CD4-positive, alpha-beta T cell treated with Interleukin-12 subunit alpha and Interleukin-12 subunit beta, for 1 hour (primary cell): ENCODE data around the gene PTTG1IP.

Experiments used
- DNase-seq: peaks from one replicate; pipeline ENCODE4 v3.0.0-alpha.2; 2020

Gene PTTG1IP

DNA sequence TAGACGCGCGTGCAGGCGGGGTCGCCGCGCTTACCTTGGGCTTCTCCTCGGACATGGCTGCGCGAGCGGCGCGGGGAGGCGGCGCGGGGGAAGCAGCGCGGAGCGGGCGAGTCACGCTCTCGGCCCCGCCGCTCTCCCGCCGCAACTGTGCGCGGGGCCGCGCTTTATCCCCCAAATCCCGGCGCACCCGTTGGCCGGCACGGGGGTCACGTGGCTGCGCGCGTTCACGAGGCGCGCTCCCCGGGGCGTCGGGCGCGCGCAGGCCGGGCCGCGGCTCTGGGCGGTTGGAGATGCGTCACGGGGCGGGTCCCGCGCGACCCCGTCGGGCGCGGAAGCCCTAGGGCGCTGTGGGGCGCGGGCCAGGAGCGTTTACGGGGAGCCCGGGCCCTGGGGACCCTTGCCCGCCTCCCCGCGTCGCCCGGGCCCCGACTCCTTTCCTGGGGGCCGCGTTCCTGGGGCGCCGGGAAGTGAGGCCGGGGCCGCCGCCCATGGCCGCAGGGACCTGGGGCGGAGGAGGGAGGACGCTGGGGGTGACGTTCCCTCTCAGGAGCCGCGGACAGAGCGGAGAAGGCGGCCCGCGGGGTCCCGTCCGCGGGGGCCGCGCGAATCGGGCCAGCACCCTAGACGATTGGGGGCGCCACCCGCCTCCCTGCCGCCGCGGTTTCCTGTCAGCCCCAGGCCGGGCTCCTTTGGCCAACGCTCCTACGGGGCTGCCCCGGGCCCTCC lies 55.4 kb downstream of the PTTG1IP start, which contains the start of gene SUMO3:
SUMO3 (minus strand) TSS at position 149 of the 726 bp plus-strand sequence; CDS start at position 55, 94 bp downstream.
- peak; percentile 92 for DNase-seq

DNA sequence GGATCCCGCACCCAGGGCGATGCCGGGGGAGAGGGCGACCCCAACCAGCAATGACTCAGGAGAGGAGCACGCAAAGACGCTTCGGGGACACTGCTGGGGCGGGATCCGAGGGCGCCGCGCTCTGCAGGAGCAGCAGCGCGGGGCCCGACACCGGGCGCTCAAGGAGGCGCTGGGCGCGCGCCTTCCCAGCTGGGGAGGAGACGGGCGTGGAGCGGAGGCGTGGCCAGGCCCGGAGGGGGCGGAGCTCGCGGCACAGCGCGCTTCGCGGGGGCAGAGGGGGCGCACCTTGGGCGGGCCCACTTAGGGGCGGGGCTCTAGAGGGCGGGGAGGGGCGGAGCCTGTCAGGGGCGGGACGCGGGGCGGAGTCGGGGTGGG lies 56.0 kb downstream of the PTTG1IP start:
- DNase-seq, result peak; percentile 94

DNA sequence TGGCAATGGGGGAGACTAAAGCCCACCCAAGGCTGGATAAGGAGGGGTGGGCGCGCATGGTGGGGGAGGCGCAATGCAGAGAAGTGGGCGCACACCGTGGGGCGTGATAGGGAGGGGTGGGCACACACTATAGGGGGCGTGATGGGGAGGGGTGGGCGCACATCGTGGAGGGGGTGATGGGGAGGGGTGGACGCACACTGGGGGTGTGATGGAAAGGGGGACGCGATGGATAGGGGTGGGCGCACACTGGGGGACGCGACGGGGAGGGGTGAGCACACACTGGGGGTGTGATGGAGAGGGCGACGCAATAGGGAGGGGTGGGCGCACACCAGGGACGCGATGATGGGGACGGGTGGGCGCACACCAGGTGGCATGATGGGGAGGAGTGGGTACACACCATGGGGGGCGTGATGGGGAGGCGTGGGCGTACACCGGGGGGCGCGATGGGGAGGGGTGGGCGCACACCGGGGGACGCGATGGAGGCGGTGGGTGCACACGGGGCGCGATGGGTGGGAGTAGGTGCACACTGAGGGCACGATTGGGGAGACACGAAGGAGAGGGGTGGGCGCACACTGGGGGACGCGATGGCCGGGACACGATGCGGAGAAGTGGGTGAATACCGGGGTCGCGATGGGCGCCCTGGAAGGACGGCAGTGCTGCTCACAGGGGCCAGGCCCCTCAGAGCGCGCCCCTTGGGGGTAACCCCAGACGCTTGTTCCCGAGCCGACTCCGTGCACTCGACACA lies 56.6 kb downstream of the PTTG1IP start:
- DNase-seq, result no peak

DNA sequence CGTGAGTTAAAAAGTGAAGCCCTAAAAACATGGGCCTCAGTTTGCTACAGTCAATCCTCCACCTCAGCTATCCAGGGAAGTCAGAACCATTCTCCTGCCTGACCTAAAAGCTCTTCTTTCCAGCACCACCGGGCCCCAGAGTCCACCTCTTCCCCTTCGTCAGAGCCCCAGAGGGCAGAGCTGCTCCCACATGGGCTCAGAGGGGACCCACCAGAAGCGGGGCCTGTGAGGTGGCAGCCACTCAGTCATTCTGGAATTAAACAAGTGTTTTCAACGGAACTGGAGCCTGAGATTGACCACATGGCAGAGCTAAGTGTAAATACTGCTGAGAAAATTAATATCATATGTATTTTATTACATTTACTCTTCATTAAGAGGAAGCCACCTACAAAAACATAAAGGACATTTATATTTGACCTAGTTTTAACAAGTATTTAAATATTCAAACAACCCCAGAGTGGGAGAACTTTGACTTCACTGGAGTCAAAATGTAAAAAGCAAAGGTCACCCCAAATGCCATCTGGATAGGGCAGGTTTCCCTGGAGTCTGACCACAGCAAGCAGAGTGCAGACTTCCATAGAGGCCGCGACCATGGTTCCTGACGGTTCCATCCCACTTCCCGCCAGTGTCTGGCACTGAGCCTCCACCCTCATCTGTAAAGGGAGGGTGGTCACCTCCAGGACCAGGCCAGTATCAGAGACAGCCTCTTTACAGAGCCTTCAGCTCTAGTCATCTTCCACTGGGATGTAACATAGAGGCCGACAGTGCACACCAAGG lies 57.5 kb downstream of the PTTG1IP start:
- DNase-seq, result no peak

DNA sequence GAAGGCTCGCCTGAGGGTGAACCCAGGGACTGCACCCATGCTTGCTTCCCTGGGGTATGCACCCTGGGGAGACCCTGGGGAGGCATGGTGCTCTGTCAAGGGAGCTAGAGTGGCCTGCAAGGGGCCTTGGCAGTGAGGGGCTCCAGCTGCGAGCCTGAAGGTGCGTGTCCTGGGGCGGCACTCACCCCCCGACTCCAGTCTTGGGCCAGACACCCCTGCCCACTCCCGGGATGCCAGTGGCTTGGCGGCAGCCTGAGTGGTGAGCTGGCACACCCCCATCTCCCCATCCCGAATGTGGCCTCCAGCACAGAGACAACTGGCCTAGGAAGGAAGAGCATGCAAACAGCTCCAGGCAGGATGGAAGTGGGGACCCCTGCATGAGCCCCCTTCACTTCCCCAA lies 58.3 kb downstream of the PTTG1IP start:
- DNase-seq, result no peak

DNA sequence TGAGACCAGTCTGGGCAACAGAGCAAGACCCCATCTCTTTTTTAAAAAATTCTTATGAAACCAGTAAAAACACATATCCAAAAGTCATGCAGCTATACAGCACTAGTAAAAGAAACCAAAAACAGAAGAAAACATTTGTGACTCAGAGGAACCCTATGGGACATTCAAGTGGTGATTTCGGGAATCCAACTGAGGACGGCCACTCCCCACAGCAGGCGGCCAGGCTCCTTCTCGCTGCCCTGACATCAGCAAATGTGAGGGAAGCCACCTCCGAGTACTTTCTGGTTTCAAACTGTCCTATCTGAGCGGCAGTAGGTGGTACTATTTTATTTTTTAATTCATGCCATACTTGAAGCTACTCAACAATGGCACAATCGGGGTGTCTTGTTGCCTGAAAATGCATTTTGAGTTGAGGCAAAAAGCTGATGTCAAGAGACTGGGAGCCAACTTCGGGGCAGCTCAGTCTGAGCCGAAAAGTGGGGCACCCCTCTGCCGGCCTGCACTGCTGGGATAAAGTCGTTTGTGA lies 58.9 kb downstream of the PTTG1IP start:
- no peak for DNase-seq

DNA sequence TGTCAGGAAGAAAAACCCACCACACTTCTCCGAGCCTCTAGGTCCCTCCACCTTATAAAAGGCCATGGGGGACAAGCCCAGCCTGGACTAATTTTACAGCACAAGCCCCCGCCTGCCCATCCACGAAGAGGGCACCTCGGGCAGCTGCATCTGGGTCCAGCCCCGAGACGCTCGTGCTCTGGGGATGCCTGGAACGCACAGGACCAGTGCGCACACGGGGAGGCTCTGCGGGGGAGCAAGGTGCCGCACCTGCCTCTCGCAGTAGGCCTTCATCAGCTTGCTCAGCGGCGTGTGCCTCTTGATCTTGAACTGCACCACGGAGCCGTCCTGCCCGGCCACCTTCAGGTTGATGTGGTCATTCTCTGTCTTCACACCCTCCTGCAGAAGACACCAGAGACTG lies 59.8 kb downstream of the PTTG1IP start:
- no peak for DNase-seq

DNA sequence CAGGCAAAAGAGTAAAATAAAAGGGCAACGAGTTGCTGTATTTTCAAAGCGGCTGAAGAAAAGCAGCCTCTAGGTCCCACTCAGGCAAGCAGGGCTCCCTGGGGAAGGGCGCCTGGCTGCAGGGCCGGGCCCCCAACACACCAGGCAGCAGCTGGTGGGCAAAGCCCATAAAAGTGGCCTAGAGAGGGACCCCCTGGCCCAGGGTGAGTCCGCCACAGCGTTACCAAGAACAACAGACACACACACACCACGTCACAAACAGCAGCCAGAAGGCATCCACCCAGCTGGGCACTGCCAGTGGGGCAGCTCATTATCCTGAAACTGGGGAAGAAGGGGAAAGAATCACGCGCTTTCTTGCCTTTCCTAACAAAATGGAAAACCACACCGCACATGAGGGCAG lies 60.3 kb downstream of the PTTG1IP start:
- no peak for DNase-seq

DNA sequence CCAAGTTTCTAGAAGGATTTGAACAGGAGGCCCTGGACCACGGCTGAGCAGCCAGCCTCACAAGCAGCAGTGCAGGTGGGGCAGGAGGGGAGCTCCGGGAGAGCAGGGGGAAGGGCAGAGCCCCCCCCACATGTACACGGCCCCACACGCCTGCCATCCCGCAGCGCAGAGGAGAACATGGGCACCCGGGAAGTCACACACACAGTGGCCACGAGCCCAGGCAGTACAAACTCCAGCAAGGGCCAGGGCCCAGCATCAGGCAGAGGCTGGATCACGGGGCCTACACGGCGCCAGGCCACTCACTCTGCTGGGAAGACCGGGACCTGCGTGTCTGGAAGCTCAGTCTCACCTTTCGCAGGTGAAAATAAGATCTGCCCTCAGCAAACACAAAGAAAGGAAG lies 60.9 kb downstream of the PTTG1IP start:
- no peak for DNase-seq

DNA sequence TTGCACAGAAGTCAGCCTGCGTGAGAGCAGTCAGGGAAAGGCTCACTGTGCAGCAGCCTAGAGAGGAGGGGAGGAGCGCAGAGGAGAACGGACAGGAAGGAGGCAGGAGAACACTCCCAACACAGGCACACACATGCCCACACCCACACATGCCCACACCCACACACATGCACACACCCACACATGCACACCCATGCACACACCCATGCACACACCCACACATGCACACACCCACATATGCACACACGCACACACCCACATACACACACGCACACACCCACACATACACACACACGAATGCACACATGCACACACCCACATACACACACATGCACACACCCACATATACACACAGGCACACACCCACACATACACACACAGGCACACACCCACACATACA lies 62.7 kb downstream of the PTTG1IP start:
- no peak for DNase-seq

DNA sequence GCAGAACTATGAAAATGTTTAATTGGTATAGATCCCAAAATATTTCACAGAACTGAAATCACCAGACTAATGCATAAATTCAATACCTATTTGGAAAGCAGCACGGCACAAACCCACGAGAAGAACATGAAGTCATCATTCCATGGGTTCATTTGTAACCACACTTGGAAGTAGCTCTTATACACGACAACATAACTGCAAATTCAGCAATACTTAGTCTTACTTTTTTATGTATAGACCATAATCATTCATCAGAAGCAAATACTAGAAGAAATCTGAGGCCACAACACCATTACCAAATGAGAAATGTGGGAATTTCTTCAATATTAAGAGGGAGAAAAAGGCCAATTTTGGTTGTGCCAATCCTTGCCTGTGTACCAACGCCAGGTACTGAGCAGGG lies 67.6 kb downstream of the PTTG1IP start:
- DNase-seq, result no peak

DNA sequence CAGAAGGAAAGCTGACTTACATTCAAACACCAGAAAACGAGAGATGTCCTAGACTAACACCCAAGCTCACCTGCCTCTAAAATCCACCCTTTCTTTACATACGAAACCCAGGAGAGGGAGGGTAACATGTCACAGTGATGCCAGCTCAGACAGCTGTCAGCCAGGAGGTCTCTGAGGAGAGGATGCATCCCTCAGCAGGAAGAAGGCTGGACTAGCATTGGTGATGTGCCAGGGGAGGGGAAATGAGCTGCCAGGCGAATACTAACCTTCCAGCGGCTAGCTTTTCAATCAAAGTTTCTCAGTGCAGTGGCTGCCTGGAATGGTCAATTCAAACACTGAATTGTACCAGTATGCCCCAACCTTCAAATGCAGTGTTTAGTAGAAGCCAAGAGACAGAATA lies 68.3 kb downstream of the PTTG1IP start:
- no peak for DNase-seq

DNA sequence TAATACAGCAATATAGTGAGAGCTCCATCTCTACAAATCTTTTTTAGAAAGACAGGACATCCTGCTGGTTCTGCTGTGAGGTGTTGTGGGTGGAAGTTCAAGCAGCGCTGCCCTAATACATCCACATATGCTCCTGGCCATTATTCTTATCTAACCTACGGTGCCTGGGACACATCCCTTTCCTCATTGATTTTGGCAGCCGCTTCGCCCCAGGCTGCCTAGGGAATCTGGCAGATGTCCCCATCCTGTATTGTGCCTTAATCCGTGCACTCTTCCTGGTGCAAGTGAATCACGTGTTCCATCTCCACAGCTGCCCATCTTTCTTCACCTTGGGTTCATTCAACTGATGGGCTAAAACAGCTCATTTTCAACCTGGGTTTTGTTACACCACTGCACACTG lies 68.7 kb downstream of the PTTG1IP start:
- DNase-seq, result no peak

DNA sequence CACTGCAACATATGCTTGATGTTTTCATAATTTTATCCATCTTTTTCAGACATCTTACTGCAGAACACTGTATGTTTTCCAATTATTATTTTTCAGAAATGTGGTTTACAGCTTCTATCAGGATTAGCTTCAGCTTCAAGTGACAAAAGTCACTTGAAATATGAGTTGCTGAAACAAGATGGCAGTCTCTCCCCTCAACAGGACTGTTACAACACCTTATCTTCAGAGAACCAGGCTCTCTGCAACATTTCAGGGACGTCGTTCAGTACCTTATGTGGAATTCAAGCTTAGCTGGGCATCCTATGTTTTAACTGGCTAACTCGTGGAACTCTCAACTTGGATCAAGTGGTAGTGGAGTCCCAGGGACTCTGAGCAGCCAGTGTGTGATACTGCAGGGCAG lies 69.8 kb downstream of the PTTG1IP start:
- no peak for DNase-seq

DNA sequence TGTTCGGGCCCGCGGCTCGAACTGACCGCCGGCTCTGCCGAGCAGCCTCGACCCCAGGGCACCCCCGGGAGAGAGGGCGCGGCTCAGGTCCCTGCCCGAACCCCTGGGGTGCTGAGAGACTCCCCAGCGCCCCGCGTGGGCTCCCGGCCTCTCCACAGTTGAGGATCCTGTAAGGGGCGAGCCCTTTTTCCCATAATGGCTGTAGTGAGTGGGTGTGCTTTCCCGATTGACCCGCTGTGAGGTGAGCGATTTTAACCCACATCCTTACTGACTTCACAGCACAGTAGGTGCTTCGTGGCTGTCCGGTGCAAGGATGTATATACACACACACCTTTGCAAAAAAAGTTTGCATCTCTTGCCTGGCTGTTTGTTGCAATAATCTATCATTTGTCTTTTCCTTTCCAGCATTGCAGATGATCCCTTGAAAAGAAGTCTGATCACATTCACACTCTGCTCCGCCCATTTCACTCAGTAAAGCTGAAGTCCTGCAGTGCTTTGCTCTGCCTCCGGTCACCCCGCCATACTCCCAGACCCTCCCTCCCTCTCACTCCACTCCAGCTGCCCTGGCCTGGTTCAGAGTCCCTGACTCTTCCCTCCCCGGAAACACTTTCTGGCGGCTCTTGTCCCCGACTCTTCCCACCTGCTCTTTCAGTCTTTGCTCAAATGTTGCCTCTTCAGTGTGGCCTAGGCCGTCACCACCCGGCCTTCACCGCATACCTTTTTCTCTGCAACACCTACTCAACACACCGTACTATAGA lies 70.9 kb downstream of the PTTG1IP start:
- DNase-seq, result no peak

DNA sequence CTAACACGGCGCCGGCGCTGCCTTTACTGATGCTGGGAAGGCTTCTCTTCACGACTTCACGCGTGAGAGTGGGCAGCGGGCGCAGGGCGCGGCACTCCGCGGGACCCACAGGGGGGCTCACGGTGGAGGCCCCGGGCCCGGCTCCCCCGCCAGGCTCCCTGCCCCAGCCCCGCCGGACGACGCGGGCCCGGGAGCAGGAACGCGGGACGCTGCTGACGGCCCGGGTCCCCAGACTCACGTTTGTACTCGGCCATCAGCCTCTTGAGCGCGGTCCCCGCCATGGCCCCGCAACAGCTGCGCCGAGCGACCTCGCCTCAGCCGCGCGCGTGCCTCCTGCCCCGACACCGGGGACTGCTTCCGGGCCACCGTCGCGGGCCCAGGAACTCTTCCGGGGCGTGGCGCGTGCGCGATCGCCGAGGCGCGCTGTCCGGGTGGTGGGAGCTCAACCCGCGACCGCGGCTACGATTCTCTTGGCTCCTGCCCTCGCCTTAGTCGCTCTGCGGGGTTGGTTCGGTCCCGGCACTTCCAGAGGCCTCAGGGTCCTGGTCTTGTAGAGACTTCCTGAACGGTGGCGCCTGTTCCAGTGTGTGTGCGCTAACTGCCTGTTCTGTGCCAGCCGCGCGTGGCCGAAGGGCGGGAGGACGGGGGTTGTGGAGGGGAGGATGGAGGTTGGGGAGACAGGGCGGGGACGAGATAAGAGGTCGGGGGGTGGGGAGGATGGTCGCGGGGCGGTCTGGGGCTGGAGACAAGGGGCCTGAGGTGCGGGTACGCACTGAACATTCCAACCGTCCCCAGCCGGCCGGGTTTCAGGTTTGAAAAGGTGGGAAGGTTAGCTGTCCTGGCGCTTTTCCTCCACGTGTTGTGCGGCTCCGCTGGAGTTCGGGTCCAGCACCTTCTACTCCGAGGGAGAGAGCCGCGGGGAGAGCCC lies 71.8 kb downstream of the PTTG1IP start, which contains the start of gene UBE2G2:
UBE2G2 (minus strand) TSS at position 353 of the 928 bp plus-strand sequence; CDS start at position 281, 72 bp downstream.
- DNase-seq, result peak; percentile 90

DNA sequence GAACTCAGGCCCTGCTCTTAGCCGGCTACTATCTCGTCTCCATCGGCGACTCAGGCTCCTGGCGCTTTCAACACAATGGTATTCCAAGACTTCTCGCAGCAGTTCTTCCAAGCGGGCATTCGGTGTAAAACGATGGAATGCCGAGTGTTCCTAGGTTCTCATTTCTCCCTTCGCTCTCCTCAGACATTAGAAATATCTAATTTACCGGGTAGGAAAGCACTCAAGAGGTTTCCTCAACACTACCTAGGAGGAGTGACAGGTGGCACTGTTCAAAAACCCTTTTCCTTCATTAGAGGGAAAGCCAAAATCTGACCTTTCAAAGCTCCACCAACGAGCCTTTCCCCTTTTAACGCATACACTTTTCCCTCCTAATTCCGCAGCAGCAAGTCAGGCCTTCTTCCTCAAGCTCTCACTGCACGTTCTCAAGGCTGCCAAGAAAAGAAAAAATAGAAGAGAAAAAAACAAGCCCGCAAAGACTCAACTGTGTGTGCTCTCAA lies 72.5 kb downstream of the PTTG1IP start:
- peak; percentile 56 for DNase-seq

DNA sequence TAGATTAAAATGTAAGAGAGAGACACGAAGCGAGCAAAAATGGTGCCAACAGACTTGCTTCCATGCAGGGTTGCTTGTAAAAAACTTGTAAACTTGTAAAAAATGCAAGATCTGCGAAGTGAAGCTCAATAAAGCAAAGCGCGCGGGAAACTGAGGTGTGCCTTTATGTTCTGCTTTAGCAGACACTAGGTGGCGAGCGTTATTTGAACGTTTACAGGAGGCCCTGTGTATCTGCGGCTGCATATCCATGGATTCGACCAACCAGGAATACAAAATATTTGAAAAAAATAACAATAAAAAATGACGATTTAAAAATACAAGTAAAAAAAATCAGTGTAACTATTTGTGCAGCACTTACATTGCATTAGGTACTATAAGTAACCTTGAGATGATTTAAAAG lies 73.4 kb downstream of the PTTG1IP start:
- DNase-seq, result peak; percentile 26

DNA sequence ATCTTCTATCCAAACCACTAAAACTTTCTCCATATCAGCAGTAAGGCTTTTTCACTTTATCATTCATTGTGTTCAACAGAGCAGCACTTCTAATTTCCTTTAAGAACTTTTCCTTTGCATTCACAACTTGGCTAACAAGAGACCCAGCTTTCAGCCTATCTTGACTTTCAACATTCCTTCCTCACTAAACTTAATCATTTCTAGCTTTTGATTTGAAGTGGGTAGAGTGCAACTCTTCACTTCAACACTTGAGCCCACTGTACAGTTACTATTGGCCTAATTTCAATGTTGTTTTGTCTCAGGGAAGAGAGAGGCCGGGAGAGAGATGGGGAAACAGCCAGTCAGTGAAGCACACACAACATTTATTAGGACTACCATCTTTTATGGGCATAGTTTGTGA lies 73.8 kb downstream of the PTTG1IP start:
- DNase-seq, result no peak
